H9 (cell line): ENCODE data around the gene SIRT7. TPM values are rescaled to one million over a fixed set of nuclear protein-coding genes. Genes with fewer than 3 reads are reported as not detected.
A peak's percentile ranks its signal among the peaks of the same experiment; 100 is the strongest.

Experiments
- DNase-seq: peaks from one replicate; pipeline ENCODE4 v3.0.0-alpha.2; 2017
- H2AFZ ChIP-seq: one replicate; pipeline ENCODE4 v1.6.1; 2013; ENCODE audit warnings: mild to moderate bottlenecking, low read length, control low read depth, moderate library complexity
- H2AK5ac ChIP-seq: 2 replicates; pipeline ENCODE4 v1.6.1; 2013; ENCODE audit warnings: low read length, control low read depth, mixed read lengths; ENCODE audit not compliant: insufficient read length
- H2BK120ac ChIP-seq: one replicate; pipeline ENCODE4 v1.6.1; 2013; ENCODE audit warnings: low read depth, mild to moderate bottlenecking, low read length, control low read depth, inconsistent platforms; ENCODE audit not compliant: poor library complexity, severe bottlenecking
- H2BK12ac ChIP-seq: 2 replicates; pipeline ENCODE4 v1.6.1; 2013; ENCODE audit warnings: low read length, control low read depth, mixed read lengths, low read depth; ENCODE audit not compliant: insufficient read length
- H2BK15ac ChIP-seq: 2 replicates; pipeline ENCODE4 v1.6.1; 2013; ENCODE audit warnings: low read depth, low read length, control low read depth
- H2BK20ac ChIP-seq: one replicate; pipeline ENCODE4 v1.6.1; 2013; ENCODE audit warnings: low read depth, mild to moderate bottlenecking, low read length, control low read depth, inconsistent platforms; ENCODE audit not compliant: poor library complexity, severe bottlenecking
- H2BK5ac ChIP-seq: 2 replicates; pipeline ENCODE4 v1.6.1; 2013; ENCODE audit warnings: low read length, control low read depth, mixed read lengths; ENCODE audit not compliant: insufficient read length
- H3K14ac ChIP-seq: 2 replicates; pipeline ENCODE4 v1.6.1; 2013; ENCODE audit warnings: low read length, control low read depth; ENCODE audit not compliant: insufficient read depth
- H3K18ac ChIP-seq: 2 replicates; pipeline ENCODE4 v1.6.1; 2013; ENCODE audit warnings: low read depth, mild to moderate bottlenecking, mixed read lengths, low read length, control low read depth; ENCODE audit not compliant: insufficient read length
- H3K23ac ChIP-seq: 2 replicates; pipeline ENCODE4 v1.6.1; 2013; ENCODE audit warnings: low read length, control low read depth, mixed read lengths, low read depth; ENCODE audit not compliant: insufficient read length
- H3K23me2 ChIP-seq: 2 replicates; pipeline ENCODE4 v1.6.1; 2013; ENCODE audit warnings: low read depth, mild to moderate bottlenecking, mixed read lengths, low read length, control low read depth; ENCODE audit not compliant: insufficient read length, poor library complexity, severe bottlenecking
- H3K27ac ChIP-seq: 2 replicates; pipeline ENCODE4 v1.5.1; 2013; ENCODE audit warnings: low read length, control low read depth, mixed read lengths, low read depth; ENCODE audit not compliant: insufficient read length
- H3K27me3 ChIP-seq: 2 replicates; pipeline ENCODE4 v1.6.1; 2013; ENCODE audit warnings: low read length, control low read depth, inconsistent platforms; ENCODE audit not compliant: insufficient read depth
- H3K4ac ChIP-seq: 2 replicates; pipeline ENCODE4 v1.6.1; 2013; ENCODE audit warnings: low read depth, mild to moderate bottlenecking, control low read depth, inconsistent platforms, low read length, moderate library complexity
- H3K4me1 ChIP-seq: 2 replicates; pipeline ENCODE4 v1.6.1; 2013; ENCODE audit warnings: low read length, control low read depth, inconsistent platforms; ENCODE audit not compliant: insufficient read depth
- H3K4me2 ChIP-seq: 2 replicates; pipeline ENCODE4 v1.6.1; 2013; ENCODE audit warnings: low read length, control low read depth, mixed read lengths; ENCODE audit not compliant: insufficient read length, insufficient read depth
- H3K56ac ChIP-seq: 2 replicates; pipeline ENCODE4 v1.6.1; 2013; ENCODE audit warnings: low read depth, mild to moderate bottlenecking, mixed read lengths, low read length, control low read depth; ENCODE audit not compliant: insufficient read length
- H3K79me1 ChIP-seq: 2 replicates; pipeline ENCODE4 v1.6.1; 2013; ENCODE audit warnings: low read depth, mild to moderate bottlenecking, moderate library complexity, low read length, control low read depth, inconsistent platforms; ENCODE audit not compliant: insufficient read depth, poor library complexity, severe bottlenecking
- H3K79me2 ChIP-seq: 2 replicates; pipeline ENCODE4 v1.6.1; 2013; ENCODE audit warnings: low read length, control low read depth, inconsistent platforms; ENCODE audit not compliant: insufficient read depth
- H3K9ac ChIP-seq: 2 replicates; pipeline ENCODE4 v1.6.1; 2013; ENCODE audit warnings: low read length, control low read depth, mixed read lengths; ENCODE audit not compliant: insufficient read length; ENCODE audit errors: extremely low read depth
- H3K9me3 ChIP-seq: one replicate; pipeline ENCODE4 v1.6.1; 2013; ENCODE audit warnings: low read depth, low read length, inconsistent platforms; ENCODE audit not compliant: control insufficient read depth
- H3T11ph ChIP-seq: one replicate; pipeline ENCODE4 v1.6.1; 2013; ENCODE audit warnings: mild to moderate bottlenecking, low read length, control low read depth, inconsistent platforms
- H4K20me1 ChIP-seq: one replicate; pipeline ENCODE4 v1.6.1; 2013; ENCODE audit not compliant: control insufficient read depth, insufficient read length, insufficient read depth
- H4K5ac ChIP-seq: 2 replicates; pipeline ENCODE4 v1.6.1; 2013; ENCODE audit warnings: low read depth, mild to moderate bottlenecking, mixed read lengths, low read length, control low read depth; ENCODE audit not compliant: insufficient read length
- H4K8ac ChIP-seq: replicated peaks from 2 replicates; pipeline ENCODE4 v1.6.1; 2013; ENCODE audit warnings: low read length, control low read depth, mixed read lengths, low read depth; ENCODE audit not compliant: insufficient read length
- H4K91ac ChIP-seq: 2 replicates; pipeline ENCODE4 v1.6.1; 2013; ENCODE audit warnings: low read depth, mild to moderate bottlenecking, moderate library complexity, mixed read lengths, low read length, control low read depth; ENCODE audit not compliant: insufficient read length
- H3K27ac Mint-ChIP-seq, 3 experiments: 2 replicates in 2 of 3; 3 replicates in 1 of 3; pipeline ENCODE4 v1.8.0; 2020 to 2021; ENCODE audit warnings: mixed read lengths in 3 of 3, mild to moderate bottlenecking in 1 of 3, moderate library complexity in 1 of 3
- H3K27me3 Mint-ChIP-seq: 2 replicates; pipeline ENCODE4 v1.8.0; 2021; ENCODE audit warnings: low read depth, mild to moderate bottlenecking, moderate library complexity, mixed read lengths
- H3K36me3 Mint-ChIP-seq, 3 experiments: 2 replicates in 2 of 3; 3 replicates in 1 of 3; pipeline ENCODE4 v1.8.0; 2020 to 2021; ENCODE audit warnings: low read depth in 3 of 3, mixed read lengths in 3 of 3; ENCODE audit not compliant: insufficient read depth in 1 of 3
- H3K4me1 Mint-ChIP-seq, 2 experiments: 2 replicates each; pipeline ENCODE4 v1.8.0; 2020; ENCODE audit warnings: mixed read lengths in 2 of 2
- H3K4me3 Mint-ChIP-seq, 2 experiments: 2 replicates in 1 of 2; 3 replicates in 1 of 2; pipeline ENCODE4 v1.8.0; 2020 to 2021; ENCODE audit warnings: mild to moderate bottlenecking in 2 of 2, mixed read lengths in 2 of 2, moderate library complexity in 1 of 2
- H3K9me3 Mint-ChIP-seq, 2 experiments: 2 replicates in 1 of 2; 3 replicates in 1 of 2; pipeline ENCODE4 v1.8.0; 2020; ENCODE audit warnings: mild to moderate bottlenecking in 2 of 2, mixed read lengths in 2 of 2, moderate library complexity in 1 of 2
- WGBS: extraction: QIAGEN DNeasy Blood & Tissue Kit; methylation state at CpG from one replicate; pipeline ENCODE4 v1.1.7; 2013; ENCODE audit warnings: missing lambda C conversion rate, low lambda C conversion rate, mixed read lengths; ENCODE audit not compliant: insufficient read length; ENCODE audit errors: extremely low coverage; 5-methylcytosine and 5-hydroxymethylcytosine counted together
- total RNA-seq: library from RNA; stranded (reverse); gene quantifications from 2 replicates; pipeline ENCODE4 v1.2.1, GENCODE V29; 2021
- TF ChIP-seq, protein P1 (sequence below): fragments of 200-600 bp; sonication (generic); conservative IDR thresholded peaks from 3 replicates; pipeline ENCODE4 v1.8.0; 2021; ENCODE audit warnings: antibody characterized with exemption, mild to moderate bottlenecking

The SIRT7 gene
- total RNA-seq, 1 experiment from 2014 or later, result 29.7 TPM

DNA sequence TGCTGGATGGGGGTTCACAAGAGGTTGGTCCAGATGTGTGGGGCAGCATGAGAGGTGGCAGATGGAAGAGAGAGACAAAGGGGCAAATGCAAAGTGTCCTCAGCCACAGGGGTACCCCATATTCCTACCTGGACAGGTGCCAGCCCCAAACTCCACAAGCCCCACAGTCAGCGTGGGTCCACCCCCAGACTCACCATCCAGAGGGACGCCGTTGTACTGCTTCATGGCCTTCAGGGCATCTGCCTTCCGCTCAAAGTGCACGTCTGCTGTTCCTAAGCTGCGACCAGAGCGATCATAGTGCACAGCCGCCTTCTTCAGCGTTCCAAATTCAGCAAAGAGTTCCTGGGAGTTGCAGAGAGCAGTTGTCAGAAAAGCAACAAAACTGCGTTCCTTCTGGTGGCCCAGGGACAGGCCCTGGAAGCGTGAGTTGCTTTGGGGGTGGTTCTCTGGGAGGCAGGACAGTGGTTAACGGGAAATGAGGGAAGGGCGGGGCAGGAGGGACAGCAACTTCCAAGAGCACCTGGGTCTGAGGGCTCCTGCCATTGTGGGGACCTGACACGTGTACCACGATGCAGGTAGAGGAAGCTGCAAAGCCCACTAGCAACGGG is 28.9 kb downstream of the SIRT7 start:
- Histone ChIP-seq H3K18ac (no peak overlapping the region), H2BK20ac (no peak overlapping the region), H3K79me1 (peaks cover 24% of the 10 kb centered on the region), H3K9me3 (no peaks in the 10 kb centered on the region), H3K4me2 (no peak overlapping the region), H3K27ac (no peak overlapping the region), H3K4me1 (no peaks in the 10 kb centered on the region), H4K91ac (no peak overlapping the region), H3K23ac (no peak overlapping the region), H2BK120ac (no peak overlapping the region), H3K27me3 (no peaks in the 10 kb centered on the region), H3K79me2 (peaks cover 17% of the 10 kb centered on the region; the same call in 1 of the 2 replicates), H2AK5ac (no peak overlapping the region), H4K20me1 (no peaks in the 10 kb centered on the region), H2BK15ac (no peak overlapping the region), H3K56ac (peak overlapping the region; percentile 9), H2AFZ (no peak overlapping the region), H3K23me2 (peaks cover 7% of the 10 kb centered on the region), H2BK5ac (no peak overlapping the region), H4K8ac (no peak overlapping the region), H3T11ph (no peak overlapping the region), H3K14ac (no peak overlapping the region), H4K5ac (no peak overlapping the region), H3K9ac (no peak overlapping the region), H2BK12ac (no peak overlapping the region), H3K4ac (no peak overlapping the region)
- Mint-ChIP-seq H3K4me3 (peak overlapping the region; percentile 89 to 92), H3K27ac (peak overlapping the region in 2 of 3 experiments; percentile 45 to 90; a peak in 3 of 7 replicates), H3K27me3 (0 out of 2 replicates have a peak, but pooled peaks cover 1% of the 10 kb centered on the region), H3K36me3 (peaks cover 47 to 71% (median 60%) of the 10 kb centered on the region in 3 experiments), H3K4me1 (peaks cover 3 to 16% of the 10 kb centered on the region in 2 experiments; a peak in 3 of 4 replicates), H3K9me3 (no peaks in the 10 kb centered on the region)
- no peak for DNase-seq
- TF ChIP-seq, protein P1, sequence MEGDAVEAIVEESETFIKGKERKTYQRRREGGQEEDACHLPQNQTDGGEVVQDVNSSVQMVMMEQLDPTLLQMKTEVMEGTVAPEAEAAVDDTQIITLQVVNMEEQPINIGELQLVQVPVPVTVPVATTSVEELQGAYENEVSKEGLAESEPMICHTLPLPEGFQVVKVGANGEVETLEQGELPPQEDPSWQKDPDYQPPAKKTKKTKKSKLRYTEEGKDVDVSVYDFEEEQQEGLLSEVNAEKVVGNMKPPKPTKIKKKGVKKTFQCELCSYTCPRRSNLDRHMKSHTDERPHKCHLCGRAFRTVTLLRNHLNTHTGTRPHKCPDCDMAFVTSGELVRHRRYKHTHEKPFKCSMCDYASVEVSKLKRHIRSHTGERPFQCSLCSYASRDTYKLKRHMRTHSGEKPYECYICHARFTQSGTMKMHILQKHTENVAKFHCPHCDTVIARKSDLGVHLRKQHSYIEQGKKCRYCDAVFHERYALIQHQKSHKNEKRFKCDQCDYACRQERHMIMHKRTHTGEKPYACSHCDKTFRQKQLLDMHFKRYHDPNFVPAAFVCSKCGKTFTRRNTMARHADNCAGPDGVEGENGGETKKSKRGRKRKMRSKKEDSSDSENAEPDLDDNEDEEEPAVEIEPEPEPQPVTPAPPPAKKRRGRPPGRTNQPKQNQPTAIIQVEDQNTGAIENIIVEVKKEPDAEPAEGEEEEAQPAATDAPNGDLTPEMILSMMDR, result no peak
- WGBS, result no CpG with 5 or more reads among the region's 16 CpGs
